Activated CD4-positive, alpha-beta T cell treated with anti-CD3 and anti-CD28 coated beads, Interleukin-2, Interleukin-6, amounts not matched to agents 100 ng/mL and 50 ng/mL, durations not matched to agents 16 hours and 8 hours (primary cell): ENCODE measurements around the gene APEH.
A peak's percentile ranks its signal among the peaks of the same experiment; 100 is the strongest.
"Not testable (repeated sequence)": the region's sequence is repeated elsewhere in the genome, so short reads cannot be mapped to it uniquely, and the experiment has no call there.

Experiments used
- DNase-seq: peaks from one replicate; pipeline ENCODE4 v3.0.0-alpha.2; 2020

APEH gene

DNA sequence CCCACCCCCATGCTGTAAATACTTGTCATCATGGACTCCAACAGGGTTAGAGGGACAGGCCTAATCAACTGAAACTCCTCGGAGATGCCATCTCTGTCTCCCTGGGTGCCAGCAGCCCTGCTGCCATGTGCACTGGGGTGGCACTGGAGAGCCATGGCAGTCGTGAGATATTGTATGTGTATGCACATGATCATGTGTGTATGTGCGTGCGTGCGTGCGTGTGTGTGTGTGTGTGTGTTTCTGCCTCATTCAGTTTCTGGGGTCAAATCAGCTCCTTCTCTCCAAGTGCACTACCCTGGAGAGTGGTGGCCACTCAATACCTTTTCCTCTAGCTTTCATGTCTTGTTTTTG is 3.2 kb upstream of the APEH start:
- no peak for DNase-seq

DNA sequence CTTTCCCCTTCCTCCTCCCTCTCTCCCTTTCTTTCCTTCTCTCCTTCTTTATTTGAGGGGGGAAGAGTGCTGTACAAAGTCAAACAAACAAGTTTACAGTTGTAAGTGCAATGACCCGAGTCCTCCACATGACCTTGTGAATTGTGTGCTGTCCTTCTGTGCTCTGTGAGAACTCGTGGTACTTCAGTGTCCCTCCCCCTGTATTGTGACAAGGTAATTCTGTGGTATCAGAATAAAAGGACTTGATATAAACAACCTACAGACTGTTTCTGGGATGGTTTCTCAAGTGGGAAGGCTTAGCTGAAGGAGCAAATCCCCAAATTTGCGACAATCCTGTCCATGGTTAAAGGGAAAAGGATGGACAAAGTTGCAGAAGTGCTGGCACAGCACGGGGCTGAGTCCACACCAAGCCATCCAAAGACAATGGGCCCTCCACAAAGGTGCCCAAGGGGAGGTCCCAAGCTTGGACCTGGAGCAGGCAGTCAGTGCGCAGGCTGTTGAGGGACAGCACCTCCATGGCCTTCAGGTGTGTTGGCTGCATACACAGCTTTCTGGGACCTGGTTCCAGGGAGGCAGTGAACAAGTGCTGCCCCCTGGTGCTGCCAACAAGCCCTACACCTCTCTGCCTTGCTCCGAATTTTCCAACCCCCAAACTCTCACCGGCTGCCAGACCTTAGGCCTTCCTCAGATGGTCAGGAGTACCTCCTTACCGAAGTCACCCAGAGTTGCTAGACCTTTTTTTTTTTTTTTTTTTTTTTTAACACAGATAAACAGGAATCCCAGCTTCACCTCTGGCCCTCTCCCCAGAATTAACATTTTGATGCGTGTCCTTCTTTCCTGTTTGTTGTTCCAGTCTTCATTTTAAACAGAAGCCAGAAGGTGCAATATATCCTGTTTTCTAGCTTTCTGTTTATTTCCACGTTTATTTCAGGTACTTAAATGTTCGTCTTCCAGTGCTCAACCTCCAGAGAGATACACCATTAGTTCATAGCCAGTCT is 2.6 kb upstream of the APEH start:
- DNase-seq, result peak; percentile 83

DNA sequence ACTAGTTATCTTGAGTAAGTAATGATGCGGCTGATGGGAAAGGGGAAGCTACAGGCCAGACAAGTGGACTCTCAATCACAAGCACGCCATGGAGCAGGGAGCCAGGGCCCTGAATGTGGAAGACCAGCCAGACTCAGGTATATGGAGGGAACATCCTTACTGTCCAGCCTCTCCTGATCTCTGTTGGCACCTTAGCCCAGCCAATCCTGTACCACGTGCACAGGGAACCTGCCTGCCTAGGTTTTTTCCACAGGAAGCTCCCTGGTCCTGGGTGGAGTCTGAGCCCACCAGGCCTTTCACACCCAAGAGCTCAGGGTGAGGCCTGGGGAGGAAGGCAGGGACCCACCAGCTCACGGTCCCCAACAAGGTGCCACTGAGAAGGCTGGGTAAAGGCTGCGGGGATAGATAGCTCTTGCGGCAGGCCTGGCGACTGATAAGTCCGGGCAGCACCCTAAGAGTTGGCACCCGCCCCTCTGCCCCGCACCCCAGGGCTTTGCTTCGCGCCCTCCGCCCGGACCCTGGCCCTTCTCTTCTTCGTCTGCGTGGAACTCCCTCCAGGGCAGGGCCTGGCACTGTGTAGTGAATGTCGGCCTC is 933 bp upstream of the APEH start:
- DNase-seq, result peak; percentile 46

DNA sequence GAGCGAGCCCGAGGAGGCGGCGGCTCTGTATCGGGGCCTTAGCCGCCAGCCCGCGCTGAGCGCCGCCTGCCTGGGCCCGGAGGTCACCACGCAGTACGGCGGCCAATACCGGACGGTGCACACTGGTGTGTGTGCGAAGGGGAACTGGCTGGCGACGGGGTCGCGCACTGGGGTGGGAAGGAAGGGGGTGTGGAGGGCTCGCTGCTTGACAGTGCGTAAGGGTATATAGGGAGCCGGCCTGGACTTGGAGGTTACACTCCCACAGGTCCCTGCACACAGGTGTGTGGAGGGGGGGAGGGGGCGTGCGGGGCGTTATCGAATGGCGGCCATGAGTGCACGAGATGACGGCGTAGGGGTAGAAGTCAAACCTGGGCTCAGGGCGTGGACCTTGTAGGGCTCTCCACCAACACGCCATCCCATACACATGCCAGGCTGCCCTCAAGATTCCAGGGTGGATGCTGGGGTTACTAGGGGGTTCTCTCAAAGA is 389 bp downstream of the APEH start:
- no peak for DNase-seq

DNA sequence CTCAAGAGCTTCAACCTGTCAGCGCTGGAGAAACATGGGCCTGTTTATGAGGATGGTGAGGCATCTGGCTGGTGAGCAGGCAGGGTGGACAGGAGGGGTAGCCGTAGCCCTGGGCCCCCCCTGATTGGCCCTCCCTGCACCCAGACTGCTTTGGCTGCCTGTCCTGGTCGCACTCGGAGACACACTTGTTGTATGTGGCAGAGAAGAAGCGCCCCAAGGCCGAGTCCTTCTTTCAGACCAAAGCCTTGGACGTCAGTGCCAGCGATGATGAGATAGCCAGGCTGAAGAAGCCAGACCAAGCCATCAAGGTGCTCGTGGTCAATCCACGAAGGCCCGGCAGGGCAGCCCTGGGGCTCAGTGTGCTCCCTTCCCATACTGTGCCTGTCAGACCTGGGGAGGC is 1.8 kb downstream of the APEH start:
- no peak for DNase-seq

DNA sequence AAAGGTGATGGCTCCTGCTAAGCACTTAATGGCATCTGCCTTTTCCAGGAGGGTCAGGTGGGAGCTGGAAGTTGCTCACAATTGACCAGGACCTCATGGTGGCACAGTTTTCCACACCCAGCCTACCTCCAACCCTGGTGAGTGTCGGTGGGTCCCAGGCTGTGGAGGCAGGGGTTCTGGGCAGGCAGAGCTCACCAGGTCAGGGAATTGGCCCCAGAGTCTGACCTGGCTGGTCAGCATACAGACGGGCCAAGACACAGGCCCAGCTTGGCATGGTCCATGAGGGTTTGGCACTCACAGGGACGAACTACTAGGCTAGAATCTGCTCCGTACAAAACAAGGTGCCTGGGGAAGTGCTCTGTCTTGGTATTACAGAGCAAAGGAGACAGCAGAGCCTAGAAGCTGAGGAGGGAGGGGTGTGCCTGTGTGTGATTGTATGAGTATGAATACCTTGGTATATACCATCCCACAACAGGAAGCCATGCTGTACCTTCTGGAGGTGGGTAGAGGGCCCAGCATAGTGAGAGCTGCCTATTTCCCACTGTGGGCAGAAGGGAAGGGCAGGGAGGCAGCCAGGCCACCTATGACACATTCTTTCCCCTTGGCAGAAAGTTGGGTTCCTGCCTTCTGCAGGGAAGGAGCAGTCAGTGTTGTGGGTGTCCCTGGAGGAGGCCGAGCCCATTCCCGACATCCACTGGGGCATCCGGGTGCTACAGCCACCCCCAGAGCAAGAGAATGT is 6.5 kb downstream of the APEH start:
- DNase-seq, result no peak

DNA sequence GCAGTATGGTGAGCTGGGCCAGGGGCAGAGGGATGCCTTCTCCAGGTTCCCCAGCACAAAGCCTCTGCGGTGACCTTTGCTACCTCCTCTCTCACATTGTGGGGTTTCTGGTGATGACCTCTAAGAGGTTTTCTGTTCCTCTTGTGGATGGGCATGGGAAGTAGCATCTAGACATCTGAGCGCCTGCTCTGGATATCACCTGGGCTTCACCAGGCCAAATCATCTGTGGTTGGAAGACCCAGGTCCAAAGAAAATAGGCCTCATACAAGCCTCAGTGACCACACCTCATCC is 7.0 kb downstream of the APEH start:
- DNase-seq, result no peak

DNA sequence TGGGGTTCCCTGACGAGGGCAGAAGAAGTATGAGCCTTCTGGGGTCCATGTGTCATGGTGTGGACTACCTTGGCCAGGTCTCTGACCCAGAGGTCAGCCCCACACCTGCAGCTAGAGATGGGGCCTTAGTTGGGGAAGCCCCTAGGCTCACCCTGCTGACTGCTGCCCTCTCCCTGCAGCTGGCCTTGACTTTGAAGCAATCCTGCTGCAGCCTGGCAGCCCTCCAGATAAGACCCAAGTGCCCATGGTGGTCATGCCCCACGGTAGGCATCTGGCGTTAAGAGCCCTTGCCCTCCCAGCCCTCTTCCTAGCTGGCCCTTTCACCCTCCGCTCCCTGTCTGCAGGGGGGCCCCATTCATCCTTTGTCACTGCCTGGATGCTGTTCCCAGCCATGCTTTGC is 7.4 kb downstream of the APEH start:
- DNase-seq, result no peak

DNA sequence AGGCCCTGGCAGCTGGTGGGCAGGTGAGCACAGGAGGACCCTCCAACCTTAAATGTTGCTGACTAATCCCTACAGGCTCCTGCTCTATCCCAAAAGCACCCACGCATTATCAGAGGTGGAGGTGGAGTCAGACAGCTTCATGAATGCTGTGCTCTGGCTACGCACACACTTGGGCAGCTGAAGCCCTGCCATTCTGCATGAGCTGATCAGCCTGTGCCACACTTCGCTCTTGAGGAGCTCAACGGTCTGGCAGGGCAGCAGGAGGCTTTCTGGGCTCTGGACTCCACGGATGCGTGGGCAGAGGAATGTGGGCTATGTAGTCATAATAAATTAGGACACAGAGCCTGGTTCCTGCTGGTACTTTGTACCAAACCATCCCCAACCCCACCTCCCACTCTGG is 9.0 kb downstream of the APEH start:
- DNase-seq, result no peak

DNA sequence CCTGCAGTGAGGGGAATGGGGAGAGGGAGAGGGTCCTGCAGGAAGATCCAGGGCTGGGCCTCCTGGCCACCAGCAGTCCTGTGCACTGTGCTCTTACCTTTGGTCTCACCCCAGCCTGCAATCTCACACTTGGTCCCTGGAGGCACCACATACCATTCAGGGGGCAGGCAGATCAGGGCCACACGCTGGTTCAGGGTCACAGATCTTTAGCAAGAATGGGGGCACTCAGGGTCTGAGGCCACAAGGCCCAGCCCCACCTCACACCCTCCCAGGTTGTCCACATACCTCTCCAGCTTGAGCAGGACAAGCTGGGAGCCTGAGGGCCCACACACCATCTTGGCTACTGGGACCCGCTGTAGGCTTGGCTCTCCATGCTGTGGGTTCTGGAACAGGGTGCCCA is 10.3 kb downstream of the APEH start:
- DNase-seq, result not testable (repeated sequence)

DNA sequence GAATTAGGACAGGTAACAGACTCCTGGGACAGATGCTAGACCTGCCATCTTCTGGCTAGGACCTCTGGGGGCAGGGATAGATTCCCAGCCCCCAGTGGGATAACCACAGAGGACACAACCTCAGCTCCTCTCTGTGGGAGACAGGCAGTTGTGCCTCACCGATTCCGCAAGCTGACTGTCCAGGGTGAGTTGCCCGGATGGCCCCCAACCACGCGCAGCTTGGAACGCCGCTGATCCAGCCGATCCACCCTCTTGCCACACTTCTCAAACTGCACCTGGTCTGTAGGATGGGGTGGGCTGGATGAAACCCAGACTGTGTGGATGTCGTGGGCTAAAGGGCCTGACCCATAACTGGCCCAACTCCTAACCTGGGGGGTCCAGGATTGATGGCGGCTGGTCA is 11.0 kb downstream of the APEH start:
- not testable (repeated sequence) for DNase-seq

DNA sequence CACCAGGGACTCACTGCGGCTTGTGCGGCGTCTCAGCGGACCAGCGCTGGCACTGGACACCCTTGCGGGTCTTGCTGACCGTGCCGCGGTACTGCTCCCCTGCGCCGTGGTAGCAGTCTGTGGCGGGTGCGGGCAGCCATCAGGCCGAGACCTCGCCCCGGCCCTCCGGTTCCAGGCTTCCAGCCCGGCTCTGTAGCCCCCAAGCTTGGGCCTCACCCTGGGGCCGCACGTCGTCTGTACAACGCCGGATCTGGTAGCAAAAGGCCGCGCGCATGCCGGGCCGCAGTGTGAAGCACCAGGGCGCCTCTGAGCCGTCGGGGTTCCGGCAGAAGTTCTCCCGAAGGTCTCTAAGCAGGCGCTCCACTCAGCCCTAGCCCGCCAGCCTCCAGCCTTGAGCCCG is 11.7 kb downstream of the APEH start:
- not testable (repeated sequence) for DNase-seq

DNA sequence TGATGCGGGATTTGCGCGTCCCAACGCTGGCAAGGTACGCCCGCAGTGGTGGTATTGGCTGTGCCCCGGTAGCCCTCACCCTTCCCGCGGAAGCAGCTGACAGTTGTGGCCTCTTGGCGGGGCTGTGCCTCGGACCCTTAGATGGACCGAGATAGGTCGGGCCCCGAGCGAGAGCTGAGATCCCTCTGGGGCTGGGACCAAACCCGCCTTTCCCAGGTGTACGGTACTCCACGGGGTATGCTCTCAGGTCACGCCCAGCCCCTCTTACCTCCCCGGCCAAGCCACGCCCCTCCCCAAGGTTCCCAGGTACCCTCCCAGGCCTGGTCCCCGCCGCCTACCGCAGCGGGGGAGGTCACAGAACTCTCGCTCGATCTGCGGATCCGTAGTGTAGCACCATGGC is 12.2 kb downstream of the APEH start:
- DNase-seq, result not testable (repeated sequence)

DNA sequence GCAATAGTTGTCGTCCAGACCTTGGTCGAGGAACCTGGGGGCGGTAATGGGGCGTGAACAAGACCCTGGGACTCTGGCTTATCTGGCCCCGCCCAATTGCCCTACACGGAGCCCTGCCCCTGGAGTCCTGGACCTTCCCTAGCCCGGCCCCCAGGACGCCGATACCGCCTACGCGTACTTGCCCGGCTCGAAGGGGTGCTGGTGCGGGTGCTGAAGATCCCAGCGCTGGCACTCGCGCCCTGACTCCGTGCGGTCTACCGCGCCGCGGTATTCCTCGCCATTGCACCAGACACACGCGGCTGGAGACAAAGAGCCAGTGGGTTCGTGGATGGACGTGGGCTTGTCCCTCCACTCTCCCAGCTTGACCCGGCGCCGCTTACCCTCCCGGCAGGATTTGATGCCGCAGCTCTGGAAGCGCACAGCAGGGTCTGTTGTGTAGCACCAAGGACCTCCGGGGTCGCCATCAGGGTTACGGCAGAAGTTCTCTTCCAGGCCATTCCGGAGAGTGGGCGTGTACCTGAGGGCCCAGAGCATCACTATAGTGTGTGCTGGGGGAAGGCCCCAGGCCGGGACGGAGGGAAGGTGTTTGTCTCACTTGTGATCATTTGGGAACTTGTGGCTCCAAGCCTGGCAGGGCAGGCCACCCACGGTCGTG is 12.7 kb downstream of the APEH start:
- DNase-seq, result peak; percentile 55

DNA sequence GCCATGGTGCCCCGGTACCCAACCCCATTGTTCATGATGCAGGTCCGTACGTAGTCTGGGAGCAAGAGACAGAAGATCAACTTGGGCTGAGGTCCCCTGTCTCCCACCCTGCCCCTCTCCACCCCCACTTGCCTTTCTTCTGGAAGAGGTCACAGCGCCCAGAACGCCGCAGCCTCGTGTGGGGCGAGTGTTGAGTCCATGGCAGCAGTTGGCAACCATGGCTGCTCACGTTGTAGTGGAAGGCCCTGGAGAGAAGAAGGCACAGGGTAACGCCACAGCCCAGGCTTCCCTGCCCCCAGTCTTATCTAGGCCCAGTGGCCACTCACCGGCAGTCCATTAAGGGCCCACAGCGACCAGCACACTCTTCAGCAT is 13.3 kb downstream of the APEH start:
- not testable (repeated sequence) for DNase-seq

DNA sequence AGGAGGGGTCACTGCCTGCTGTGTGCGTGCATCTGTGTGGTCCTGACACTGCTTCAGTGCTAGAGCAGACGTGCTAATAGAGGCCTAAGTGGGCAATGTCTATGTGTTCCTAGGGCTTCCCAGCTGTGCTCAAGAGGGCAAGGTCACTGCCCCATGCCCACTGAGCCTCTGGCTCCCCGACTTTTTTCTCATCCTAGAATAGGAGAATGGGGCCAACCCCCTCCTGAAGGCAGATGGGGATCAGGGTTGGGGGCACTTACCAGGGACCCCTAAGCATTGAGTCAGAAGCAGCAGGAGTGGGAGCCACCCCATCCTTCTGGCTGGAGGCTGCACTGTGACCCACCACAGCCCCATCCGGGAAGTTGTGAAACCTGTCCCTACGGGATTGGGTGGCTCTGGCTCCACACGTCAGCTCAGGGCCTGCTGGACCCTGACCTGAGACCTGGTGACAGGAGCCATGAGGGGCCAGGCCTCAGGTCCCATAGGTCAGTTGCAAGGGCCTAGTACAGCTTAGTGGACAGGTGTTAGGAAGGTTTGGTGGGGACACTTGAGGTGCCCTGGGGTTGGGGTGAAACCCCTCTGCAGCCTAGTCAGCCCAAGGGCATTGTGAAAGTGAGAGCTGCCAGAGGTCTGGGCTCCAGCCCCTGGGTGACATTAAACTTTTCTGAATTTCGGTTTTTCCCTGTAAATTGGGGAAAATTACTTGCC is 14.3 kb downstream of the APEH start:
- DNase-seq, result not testable (repeated sequence)

DNA sequence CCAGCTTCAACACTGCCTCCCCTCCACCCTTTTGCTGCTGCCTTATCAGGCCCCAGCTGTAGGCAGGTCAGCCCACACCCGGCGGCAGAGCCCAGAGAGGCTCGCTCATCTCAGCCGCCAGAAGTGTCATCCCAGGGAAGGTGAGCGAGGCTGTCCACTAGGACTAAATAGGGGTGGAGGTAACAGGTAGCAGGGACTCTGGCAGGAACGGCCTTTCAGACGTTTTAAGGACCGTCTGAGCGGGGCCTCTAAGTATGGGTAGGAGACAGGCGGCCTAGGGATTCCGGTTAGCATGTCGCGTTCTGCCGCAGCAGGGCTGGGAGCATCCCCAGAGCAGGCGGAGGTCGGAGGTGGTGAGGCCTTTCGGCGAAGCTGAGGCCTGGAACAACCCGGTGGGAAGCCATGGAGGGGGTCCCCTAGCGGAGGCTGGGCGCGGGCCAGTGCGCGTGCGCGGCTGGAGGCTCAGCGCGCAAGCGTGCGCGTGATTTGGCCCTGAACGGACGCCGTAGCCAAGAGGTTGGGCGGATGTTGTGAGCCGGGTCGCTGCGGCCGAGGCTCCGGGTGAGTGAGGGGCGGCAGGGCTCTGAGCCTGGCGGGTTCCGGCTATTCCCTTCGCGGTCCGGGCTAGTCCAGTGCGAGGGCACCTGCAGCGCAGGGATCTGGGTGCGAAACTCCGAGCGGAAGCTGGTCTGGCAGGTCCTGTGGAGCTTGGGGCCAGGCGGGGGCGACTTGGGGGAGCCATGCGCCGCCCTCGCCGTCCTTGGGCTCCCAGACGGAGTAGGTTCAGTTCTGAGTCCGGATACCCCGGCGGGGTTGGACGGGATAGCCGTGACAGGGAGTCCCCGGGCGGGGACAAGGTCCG is 15.1 kb downstream of the APEH start, which contains the start of the genes MST1 and RNF123:
MST1 (minus strand) TSS at position 429 of the 862 bp plus-strand sequence. CDS start 783 bp downstream, outside the sequence.
RNF123 (plus strand) TSS at position 512 of the 862 bp plus-strand sequence. CDS start 1,609 bp downstream, outside the sequence.
- peak; percentile 95 for DNase-seq

DNA sequence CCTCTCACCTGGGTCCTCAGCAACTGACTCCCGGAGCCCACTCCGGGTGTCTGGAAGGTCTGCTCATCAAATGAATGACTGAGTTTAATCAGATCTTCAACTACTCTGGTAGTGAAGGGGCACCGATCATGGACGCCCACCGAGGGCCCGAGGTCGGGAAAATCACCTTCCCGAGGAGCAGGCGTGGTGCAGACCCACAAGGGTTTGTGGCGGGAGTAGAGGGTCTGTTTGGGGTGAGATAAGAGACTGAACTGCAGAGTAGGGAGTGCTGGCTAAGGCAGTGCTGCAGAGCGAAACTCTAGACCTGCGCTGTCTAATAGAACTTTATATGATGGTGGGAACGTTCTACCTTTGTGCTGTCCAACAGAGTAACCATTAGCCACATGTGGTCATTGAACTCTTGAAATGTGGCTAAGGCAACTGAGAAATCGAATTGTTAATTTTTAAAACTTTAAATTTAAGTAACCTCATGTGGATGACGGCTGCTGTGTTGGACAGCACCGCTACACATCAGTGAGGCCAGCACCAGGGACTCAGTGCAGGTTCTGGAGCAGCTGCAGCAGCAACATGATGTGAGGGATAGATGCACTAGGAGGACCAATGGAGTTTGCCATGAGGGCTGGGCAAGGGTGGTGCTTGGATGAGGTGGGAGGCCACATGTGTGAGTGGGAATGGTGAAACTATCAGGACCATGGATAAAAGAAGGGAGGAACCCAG is 15.9 kb downstream of the APEH start:
- DNase-seq, result not testable (repeated sequence)

DNA sequence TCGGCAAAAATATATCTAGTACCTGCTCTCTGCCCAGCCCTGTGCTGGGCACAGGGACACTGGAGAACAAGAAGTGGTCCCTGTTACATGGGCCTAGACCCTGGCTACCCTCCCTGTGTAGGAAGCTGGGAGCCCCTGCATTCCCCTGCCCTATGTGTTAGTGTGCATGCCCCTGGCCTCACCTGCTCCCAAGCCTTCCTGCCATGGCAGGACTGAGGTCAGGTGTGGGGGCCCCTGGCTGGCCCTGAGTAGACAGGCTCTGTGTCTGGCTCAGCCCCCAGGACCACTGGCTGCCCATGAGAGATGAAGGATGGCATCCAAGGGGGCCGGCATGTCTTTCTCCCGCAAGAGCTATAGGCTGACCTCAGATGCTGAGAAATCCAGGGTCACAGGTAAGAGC is 16.7 kb downstream of the APEH start:
- DNase-seq, result not testable (repeated sequence)

DNA sequence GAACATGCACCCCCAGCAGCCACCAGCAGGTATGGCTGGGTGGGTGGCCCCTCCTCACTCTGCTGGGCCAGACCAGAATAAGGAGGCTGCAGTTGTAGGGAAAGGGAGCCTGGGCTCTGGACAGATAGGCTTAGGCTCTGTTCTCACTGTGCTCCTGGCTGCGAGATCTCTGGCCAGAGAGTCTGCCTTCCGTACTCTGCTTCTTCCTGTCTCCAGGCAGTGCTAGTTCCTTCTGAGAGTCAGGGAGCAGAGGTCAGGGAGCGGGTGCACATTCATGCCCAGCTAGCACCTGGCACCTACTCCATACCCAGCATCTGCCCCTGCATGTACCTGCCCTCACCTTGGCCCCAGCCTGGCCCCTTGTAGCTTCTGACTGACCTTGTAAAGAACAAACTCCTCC is 17.3 kb downstream of the APEH start:
- DNase-seq, result not testable (repeated sequence)
